H1 (cell line): ENCODE results near the gene PLCB4. TPM values are rescaled to one million over a fixed set of nuclear protein-coding genes. Genes with fewer than 3 reads are reported as not detected.

Source experiments
- CEBPB ChIP-seq: IDR thresholded peaks from 2 replicates; pipeline ENCODE4 v1.6.1; 2012; ENCODE audit warnings: low read depth, low read length
- CHD1 ChIP-seq: IDR thresholded peaks from 2 replicates; pipeline ENCODE4 v1.6.1; 2012; ENCODE audit warnings: low read depth, low read length, improper control_type of control experiment
- CTCF ChIP-seq, 3 experiments: IDR thresholded peaks; 1 replicate in 2 of 3; 2 replicates in 1 of 3; pipeline versions ENCODE4 v1.5.1 to v1.6.1; 2011; ENCODE audit warnings: low read length in 3 of 3, mild to moderate bottlenecking in 3 of 3, inconsistent platforms in 2 of 3, low read depth in 1 of 3, moderate library complexity in 1 of 3; ENCODE audit not compliant: insufficient read depth in 1 of 3; ENCODE audit errors: control extremely low read depth in 1 of 3
- HDAC6 ChIP-seq: IDR thresholded peaks from one replicate; pipeline ENCODE4 v1.7.1; 2012; ENCODE audit warnings: low read depth, mild to moderate bottlenecking, inconsistent platforms, low read length, moderate library complexity
- RNF2 ChIP-seq: fragments of 200-900, 300-1000 bp; sonication (generic); IDR thresholded peaks from 2 replicates; pipeline ENCODE4 v1.7.1; 2016; ENCODE audit warnings: borderline replicate concordance, low read depth, mild to moderate bottlenecking, antibody characterized with exemption, low read length; ENCODE audit not compliant: poor library complexity, severe bottlenecking; ENCODE audit errors: missing control alignments
- SIRT6 ChIP-seq: IDR thresholded peaks from one replicate; pipeline ENCODE4 v1.7.1; 2012; ENCODE audit warnings: low read length, inconsistent platforms
- TBP ChIP-seq: IDR thresholded peaks from 2 replicates; pipeline ENCODE4 v1.6.1; 2011; ENCODE audit warnings: low read depth, low read length, improper control_type of control experiment
- polyA plus RNA-seq, 7 experiments: library from polyadenylated mRNA; depleted of rRNA in 3 of 7; stranded (reverse) in 5 of 7; unstranded in 2 of 7; fragments of >200 nt in 5 of 7; fragments of 200-250 nt in 2 of 7; gene quantifications; 1 replicate in 5 of 7; 2 replicates in 1 of 7; 4 replicates in 1 of 7; pipeline versions ENCODE4 v1.2.1 to v1.2.3, GENCODE V29; 2011 to 2013; ENCODE audit warnings: missing spikeins in 2 of 7, mixed read lengths in 2 of 7
- total RNA-seq: library from RNA; stranded (reverse); fragmentation: NEBNext Ultra II Directional; extraction: Animal tissue kit (Norgen Biotek cat#: 25700); gene quantifications from 2 replicates; pipeline ENCODE4 v1.2.1, GENCODE V29; 2021
- TF ChIP-seq, protein P1 (sequence below): IDR thresholded peaks from 2 replicates; pipeline ENCODE4 v1.6.1; 2011; ENCODE audit warnings: low read length, improper control_type of control experiment

Gene PLCB4
- total and polyA plus RNA-seq, 2 of the 8 experiments (the other 6 are each of a cell fraction or from before 2014, with no cell fraction given) = 3.2 to 14.1 TPM

- TF ChIP-seq, protein P1, sequence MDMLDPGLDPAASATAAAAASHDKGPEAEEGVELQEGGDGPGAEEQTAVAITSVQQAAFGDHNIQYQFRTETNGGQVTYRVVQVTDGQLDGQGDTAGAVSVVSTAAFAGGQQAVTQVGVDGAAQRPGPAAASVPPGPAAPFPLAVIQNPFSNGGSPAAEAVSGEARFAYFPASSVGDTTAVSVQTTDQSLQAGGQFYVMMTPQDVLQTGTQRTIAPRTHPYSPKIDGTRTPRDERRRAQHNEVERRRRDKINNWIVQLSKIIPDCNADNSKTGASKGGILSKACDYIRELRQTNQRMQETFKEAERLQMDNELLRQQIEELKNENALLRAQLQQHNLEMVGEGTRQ = no peak
- TF ChIP-seq CTCF (IDR thresholded peaks at IDR 0.05; ENCODE audit: control extremely low read depth in 1 of 3, insufficient read depth in 1 of 3, low read depth in 1 of 3, low read length in 3 of 3) (no peak), SIRT6 (no peak), TBP (no peak), CEBPB (no peak), RNF2 (no peak), CHD1 (no peak), HDAC6 (no peak)
These were observed 373.1 kb downstream of the PLCB4 start (continued) for GRCh38 chr20:9441948-9442347.
